Endometrial microvascular endothelial cells (primary cell): ENCODE results near the gene CCN5. TPM values are rescaled to one million over a fixed set of nuclear protein-coding genes. Genes with fewer than 3 reads are reported as not detected.
"Not testable (repeated sequence)": the region's sequence is repeated elsewhere in the genome, so short reads cannot be mapped to it uniquely, and the experiment has no call there.

Experiments
- in situ Hi-C: cut with HindIII; loops from 2 replicates; pipeline ENCODE4 v1.10.0; 2017; ENCODE audit warnings: low sequenced_read_pairs, low pct_unique_long_range_greater_than_20kb; ENCODE audit errors: inconsistent ontology term
- total RNA-seq: library from RNA; depleted of rRNA; stranded (reverse); fragments of >200 nt; gene quantifications from one replicate; pipeline ENCODE4 v1.2.3, GENCODE V29; 2015; ENCODE audit errors: inconsistent ontology term

Gene CCN5
- total RNA-seq, 1 donor from 2014 or later: not detected

DNA sequence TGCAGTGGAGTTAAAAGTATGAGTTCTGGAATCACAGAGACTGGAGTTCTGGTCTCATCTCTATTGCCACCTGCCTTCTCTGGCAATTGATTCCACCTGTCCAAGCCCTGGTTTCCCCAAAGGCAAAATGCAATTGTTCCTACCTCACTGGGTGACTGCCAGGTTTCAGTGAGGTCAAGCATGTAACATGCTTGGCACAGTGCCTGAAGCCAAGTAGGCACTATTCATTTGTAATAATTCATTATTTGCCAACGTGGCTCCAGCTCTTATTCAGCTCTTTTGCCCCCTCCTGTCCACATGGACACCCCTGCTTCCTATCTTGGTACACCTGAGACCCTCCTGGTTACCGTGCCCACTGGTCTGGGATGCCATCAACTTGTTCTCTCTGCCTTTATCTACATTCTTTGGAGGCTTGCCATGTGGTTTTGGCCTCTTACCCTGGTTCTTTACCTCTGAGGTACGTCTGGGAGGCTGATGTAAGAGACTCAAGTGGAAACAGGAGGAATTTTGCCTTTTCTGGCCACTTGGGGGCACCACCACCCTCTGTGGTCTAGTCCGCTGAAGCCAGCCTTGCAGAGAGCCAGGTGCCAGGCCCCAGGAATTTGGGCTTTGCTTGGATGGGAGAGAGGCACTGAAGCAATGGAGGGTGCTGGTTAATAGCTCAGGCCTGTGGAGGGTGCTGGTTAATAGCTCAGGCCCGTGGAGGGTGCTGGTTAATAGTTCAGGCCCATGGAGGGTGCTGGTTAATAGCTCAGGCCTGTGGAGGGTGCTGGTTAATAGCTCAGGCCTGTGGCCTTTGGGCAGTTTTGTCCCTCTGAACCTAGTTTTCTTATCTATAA, 32.2 kb downstream of the CCN5 start:
- in situ Hi-C loops: no loop called here

DNA sequence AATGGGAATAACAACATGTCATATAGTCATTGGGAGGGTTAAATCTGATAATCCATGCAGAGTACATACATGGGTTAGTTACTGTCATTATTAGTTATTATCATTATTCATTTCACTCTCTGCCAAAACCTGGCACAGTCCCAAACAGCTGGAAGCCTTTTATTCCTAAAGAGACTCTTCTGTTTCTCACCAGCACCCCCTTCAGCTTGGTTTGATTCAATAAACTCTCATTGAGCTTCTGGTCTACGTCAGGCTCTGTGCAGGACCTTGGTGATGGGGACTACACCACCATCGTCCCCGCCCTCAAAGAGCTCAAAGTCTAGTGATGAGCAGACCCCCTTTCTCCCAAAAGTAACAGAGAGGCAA, 32.8 kb downstream of the CCN5 start:
- in situ Hi-C loops: no loop called here

DNA sequence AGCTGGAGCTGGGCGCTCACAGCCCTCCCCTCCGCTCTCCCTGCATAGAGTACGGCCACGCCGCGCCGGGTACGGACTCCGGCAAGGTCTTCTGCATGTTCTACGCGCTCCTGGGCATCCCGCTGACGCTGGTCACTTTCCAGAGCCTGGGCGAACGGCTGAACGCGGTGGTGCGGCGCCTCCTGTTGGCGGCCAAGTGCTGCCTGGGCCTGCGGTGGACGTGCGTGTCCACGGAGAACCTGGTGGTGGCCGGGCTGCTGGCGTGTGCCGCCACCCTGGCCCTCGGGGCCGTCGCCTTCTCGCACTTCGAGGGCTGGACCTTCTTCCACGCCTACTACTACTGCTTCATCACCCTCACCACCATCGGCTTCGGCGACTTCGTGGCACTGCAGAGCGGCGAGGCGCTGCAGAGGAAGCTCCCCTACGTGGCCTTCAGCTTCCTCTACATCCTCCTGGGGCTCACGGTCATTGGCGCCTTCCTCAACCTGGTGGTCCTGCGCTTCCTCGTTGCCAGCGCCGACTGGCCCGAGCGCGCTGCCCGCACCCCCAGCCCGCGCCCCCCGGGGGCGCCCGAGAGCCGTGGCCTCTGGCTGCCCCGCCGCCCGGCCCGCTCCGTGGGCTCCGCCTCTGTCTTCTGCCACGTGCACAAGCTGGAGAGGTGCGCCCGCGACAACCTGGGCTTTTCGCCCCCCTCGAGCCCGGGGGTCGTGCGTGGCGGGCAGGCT, 35.1 kb downstream of the CCN5 start:
- in situ Hi-C loops: no loop called here

DNA sequence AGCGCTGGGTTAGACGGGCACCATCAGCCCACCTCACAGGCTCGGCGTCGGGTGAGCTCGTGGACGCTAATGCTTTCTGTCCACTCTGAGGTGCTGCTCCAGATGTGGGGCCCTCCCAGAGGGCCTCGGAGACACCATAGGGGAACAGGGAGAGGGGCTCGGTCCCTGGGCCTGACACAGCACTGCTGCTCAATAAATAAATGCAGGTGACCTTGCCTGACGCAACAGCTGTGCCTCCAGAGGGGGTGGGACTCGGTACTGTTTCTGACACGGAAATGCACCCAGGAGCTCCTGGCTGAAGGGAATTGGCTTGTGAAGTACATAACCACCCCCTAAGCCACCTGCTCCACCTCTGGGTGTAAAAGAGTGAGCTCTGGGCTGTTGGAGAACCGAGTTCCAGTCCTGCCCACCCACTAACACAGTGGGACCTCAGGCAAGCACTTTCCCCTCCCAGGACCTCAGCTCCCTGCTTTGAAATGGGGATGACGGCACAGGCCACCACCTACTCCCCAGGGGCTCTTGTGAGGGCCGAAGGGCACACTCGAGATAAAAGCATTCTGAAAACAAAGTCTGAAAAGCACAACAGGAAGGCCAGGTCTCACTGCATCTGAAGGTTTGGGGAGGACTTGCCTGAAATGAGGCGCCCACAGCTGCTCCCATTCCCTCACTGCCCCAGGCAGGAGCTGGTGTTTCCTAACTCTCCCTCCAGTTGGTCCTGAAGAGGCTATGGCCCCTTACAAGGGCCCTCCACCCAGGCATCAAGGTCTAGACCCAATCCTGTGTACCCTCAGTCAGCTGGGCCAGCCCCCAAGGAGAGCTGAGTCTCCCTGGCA, 37.1 kb downstream of the CCN5 start:
- in situ Hi-C loops: no loop called here

DNA sequence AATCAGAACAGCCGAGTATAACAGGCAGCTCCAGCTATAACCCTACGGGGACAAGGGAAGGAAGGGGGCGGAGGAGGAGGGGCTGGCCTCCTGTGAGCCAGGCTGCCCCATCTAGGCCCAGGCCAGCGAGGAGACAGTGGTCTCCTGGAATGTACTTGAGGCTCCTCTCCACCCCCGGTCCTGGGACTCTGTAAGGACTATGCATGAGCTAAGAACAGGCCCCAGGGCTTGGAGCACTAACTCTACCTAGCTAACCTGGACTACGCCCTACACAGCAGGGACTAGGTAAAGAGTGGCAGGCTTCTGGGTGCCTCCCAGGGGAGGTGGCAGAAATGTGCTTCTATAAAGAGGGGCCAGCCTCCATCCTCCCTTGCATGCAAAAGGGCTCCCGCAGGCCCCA, 39.4 kb downstream of the CCN5 start:
- in situ Hi-C loops: no loop called here

DNA sequence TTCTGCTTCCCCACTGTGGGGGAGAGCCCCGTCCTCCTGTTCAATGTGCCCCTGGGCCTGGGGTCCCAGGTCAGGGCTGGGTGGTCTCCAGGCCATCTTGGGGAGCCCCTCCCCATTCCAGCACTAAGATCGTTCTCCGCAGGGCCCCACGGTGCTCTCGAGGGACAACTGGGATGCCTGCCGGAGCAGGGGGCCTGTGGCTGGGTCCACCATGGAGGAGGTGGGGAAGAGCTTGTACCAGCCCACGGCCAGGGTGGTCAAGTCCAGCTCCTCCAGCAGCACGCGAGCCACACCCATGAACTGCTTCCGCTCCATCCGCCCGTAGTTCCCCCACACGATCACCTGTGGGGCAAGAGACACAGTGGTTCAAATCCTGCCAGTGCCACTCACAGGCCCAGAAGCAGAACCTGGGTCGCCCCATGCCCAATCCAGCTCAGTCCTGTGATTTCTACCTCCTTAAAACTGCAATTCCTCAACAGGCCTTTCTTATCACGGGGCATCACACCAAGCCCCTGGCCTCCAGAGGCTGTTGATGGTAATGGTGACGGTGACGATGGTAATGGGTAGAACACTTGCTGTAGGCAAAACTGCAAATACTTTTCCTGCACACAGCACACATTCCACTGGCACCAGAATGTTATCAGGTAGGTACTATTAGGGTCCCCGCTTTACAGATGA, 41.0 kb downstream of the CCN5 start:
- in situ Hi-C loops: no loop called here

DNA sequence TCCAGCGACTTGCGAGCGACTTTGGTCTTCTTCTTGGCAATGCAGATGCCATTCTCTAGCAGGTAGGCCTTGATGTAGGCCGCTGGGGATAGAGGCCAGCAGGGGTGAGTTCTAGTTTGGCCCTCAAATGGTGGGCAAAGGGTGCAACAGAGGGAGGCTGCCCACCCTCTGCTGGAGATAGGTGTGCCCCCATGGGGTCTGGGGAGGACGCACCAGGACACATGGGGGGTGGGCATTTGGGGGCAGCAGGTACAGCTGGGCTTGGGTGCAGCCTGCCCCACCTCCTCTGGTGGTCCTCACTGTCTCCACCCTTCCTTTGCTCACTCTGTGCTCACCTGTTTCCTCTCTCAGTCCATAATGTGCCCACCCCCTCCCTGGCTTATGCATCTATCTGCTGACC, 41.8 kb downstream of the CCN5 start:
- in situ Hi-C loops: no loop called here

DNA sequence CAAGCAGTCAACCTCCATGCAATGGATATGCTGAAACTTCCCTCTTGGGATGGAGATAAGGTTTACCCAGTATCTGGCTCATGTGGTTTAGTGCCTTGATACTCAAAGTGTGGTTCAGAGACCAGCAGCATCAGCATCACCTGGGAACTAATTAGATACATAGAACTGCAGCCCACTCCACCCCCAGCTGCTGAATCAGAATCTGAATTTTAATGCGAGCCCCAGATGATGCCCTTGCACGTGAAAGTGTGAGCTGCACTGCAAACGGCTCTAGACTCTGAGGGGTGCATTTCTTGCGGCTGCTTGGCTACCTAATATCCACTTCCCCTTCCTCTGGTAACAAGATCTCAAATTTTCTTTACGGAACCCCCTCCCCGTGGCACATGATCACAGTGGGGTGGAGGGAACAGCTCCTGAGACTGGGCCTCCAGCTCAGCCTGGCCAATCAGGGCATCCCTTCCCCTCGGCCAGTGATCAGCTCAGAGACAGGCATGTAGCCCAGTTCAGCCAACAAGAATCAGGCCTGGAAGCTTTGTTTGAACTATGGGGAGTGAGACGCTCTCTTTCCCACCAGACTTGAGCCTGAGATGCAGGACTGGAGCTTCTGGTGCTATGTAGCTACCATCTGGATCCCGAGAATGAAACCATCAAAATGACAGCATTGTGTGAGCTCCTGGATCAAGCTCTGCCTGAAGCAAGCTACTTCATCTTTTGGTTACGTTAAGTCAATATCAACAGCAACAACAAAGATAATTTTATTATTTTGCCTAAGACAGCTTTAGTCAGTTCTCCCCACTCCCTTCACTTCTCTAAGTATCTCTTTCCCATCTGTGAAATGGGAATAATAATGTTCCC, 43.3 kb downstream of the CCN5 start:
- in situ Hi-C loops: no loop called here

DNA sequence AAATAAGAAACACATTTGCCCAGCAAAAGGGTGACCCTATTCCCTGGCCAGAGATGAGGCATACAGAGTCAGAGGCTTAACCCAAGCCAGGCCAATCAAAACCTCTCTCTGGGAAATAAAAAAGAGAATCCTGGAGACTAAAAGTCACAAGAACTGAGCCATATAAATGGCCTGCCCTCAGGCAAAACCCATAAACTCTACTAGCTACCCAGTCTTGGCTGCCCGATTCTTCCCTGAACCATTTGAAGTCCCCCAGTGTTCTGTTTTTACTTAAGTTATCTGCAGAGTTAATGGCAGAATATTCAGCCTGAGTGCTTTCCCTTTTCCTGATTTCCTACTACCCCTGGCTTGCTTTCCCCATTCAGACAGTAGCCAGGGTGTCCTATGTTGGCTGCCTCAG, 44.4 kb downstream of the CCN5 start:
- in situ Hi-C loops: no loop called here

DNA sequence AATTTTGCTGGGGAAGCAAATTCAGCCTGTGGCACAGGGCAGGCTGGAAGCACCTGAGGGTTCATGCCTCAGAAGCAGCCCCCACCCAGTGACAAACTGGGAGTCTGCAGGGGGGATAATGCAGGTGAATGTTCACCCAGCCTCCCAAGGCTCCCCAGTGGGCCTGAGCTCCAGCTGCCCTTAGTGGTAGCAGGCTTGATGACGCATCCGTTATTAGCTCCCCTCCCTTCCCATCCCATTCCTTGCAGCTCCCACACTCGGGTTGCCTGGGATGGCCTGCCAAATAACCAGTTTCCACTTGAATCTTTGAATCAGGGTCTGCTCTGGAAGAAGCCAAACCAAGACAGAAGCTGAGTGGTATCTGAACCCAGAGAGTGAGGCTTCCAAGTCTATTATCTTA, 46.3 kb downstream of the CCN5 start:
- in situ Hi-C loops: no loop called here

DNA sequence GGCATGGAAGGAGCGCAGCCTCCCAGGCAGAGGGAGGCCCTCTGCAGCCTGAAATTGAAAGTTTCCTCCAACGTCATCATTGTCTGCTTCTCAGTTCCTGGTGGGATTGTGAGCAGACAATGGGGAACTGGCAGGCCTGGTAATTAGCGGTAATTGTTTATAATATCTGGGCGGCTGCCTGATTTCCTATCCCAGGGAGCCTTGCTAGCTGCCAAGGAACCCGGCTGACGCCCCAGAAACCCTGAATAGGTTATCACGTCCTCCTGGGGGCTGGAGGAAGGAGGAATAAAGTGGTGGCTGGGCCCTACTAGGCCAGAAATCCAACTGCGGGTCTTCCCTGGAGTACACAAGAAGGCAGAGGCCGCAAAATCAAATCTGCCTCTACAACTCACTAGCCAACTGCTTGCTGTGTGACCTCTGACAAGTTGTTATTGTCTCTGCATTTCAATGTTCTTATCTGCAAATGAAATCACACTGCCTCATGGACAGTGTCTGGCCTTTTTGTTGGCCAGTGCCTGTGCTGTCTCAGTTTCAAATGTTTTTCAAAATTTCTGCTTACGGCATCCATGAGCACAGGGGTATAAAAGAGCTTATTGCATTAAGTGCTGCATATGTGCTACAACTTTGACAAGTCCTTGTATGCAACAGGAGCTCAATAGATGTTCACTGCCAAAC, 47.4 kb downstream of the CCN5 start:
- in situ Hi-C loops: no loop called here

DNA sequence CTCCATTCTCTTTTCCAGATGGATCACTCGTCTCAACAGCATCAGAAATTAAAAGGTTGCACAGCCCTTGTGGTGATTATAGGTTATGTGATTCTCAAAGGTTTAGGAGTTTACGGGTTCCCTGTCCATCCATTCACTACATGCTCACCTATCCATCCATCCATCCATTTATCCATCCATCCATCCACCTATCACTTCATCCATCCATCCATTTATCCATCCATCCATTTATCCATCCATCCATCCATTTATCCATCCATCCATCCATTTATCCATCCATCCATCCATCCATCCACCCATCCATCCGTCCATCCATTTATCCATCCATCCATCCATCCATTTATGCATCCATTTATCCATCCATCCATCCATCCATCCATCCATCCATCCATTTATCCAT, 48.6 kb downstream of the CCN5 start:
- in situ Hi-C loops: not testable (repeated sequence)

DNA sequence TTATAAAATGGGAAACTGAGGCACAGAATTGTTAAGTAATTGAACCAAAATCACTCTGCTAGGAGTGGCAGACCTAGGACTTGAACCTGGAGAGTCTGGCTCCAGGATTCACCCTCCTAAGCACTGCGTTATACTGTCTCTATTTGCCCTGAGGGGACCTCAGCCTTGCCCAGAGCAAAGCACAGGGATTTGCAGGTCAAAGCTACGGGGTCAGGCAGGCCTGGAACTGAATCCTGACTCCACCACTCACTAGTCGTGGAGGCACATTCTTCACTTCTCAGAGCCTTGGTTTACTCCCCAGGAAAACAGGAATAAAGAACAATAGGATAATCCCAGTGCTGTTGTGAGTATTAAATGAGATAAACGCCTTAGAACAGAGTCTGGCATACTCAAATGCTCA, 49.9 kb downstream of the CCN5 start:
- in situ Hi-C loops: no loop called here

DNA sequence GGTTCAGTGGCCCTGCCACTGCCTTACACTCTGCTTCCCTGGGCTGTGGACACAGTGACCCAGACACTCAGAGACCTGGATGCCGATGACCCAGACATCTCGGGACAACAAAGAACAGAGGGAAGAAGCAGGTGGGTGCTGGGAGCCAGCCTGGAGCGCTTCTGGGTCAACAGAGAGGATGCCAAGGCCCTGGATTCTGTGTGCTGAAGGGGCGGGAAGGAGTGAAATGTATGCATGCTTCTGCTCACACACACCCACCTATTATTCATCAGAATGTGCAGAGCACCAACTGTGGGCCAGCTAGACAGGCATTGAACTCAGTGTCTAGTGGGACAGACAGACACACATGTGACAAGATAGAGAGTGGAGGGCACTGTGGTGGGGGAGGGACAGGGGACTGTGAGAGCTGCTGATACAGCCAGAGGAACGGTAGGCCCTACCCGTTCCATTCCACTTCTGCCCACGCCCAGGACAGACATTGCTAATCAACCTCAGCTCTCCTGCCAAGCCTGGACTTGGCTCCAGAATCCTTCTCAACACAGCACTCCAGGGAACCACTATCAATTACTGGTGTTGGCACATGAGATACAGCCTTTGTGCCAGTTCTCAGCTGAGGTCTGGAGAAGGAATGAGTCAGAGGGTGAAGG, 50.7 kb downstream of the CCN5 start:
- in situ Hi-C loops: no loop called here

DNA sequence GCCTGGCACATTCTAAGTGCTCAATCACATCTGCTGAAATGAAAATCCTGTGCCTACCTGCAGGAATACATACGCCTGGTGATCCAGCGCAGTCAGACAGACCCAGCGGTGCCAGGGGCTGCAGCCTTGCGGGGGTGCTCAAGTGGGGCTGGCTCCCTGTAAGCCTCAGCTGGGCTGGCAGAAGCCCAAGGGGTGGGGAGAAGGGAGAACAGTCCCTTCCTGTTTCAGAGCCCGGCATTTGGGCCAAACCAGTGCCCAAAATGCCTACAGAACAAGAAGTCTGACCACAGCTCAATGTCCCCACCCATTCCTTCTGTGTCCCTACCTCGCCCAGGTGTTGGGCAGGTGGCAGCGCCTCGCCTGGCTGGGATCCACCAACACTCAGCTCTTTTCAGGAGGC, 53.1 kb downstream of the CCN5 start:
- in situ Hi-C loops: no loop called here

DNA sequence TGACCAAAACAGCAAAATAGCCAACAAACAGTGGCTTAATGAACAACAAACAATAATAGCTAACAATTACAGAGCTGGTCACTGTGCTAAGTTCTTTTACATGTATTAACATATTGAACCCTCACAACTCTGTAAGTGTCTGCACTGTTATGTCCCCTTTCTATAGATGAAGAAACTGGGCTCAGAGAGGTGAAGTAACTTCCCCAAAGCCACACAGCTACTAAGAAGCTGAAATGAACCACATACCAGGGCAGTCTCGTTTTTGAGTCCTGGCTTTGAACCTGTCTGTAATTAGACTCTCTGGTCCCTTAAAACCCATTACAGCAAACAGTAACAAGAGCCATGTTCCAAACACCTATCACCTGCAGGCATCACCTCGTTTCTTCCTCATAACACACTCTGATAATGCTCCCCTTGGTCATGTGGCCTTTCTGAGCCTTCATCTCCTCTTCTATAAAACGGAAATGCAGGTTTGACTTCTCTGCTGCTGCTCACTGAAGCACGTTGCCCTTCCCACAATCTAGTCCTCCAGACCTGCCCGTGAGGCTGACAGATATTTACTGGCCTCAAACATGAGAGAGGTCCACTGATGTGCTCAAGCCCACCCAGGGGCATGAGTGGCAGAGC, 53.8 kb downstream of the CCN5 start:
- in situ Hi-C loops: no loop called here

DNA sequence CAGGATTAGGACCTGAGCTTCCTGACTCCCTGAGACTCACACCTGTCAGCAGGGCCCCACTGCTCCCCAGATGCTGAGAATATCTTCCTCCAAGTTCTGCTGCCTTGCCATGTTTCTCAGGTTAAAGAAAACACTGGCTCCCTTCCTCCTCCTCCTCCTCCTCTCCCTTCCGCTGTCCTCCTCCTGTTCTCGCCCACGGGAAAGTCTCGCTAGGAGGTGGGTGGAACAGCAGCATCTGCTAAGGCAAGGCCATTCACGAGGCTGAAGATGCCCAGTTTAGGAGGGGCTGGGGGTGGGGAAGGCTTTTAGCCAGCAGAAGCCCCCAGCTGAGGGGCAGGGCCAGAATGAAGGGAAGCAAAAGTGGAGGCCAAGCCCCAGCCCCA, 54.3 kb downstream of the CCN5 start:
- in situ Hi-C loops: no loop called here
